ENCODE measurements around the gene GIGYF2. TPM values are rescaled to one million over a fixed set of nuclear protein-coding genes. Genes with fewer than 3 reads are reported as not detected.

Gene GIGYF2
- total and polyA plus RNA-seq, 2 donors, result 19.1 to 35.8 TPM

- Histone ChIP-seq H3K9me3 (ENCODE audit: control insufficient read depth in 2 of 2, insufficient read depth in 1 of 2, low read length in 1 of 2) (no peaks in the 10 kb centered on the region), H3K4me1 (ENCODE audit: control insufficient read depth in 2 of 2, insufficient read depth in 2 of 2, low read length in 2 of 2) (no peaks in the 10 kb centered on the region), H3K27me3 (ENCODE audit: control insufficient read depth in 2 of 2, insufficient read depth in 1 of 2, low read length in 1 of 2) (peaks cover 0 to 7% of the 10 kb centered on the region in 2 donors), H3K27ac (ENCODE audit: low read depth in 1 of 2, low read length in 1 of 2) (no peak overlapping the region), H3K36me3 (ENCODE audit: control insufficient read depth in 2 of 2, insufficient read depth in 2 of 2, low read length in 1 of 2) (no peaks in the 10 kb centered on the region), H3K4me3 (ENCODE audit: low read length in 2 of 2) (no peak overlapping the region)
- 82% methylated on average over 11 of the region's 11 CpGs for WGBS
- no peak for DNase-seq (ENCODE audit: low read depth in 6 of 9, low spot score in 9 of 9)
These were observed 194.5 kb downstream of the GIGYF2 start for GRCh38 chr2:232891621-232892071.

DNA sequence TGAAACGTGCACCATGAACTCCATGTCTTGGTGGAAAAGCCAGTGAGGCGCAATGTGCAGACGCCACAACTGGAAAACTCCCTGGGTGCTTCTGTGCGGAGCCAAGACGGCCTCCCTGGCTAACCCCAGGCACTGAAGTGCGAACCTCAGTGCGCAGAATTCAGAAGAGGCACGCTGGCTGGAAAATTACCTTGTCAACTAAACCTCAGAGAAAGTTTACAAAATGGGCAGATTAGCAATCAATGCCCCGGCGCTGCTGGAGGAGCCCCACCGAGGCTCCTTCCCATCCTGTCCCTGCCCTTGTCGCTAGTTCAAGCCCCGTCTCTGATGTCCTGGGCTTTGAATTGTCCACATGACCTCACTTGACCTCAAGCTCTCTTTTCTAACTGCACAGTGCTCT lies 195.1 kb downstream of the GIGYF2 start:
- Histone ChIP-seq H3K27me3 (ENCODE audit: control insufficient read depth in 2 of 2, insufficient read depth in 1 of 2, low read length in 1 of 2) (peaks cover 0 to 7% of the 10 kb centered on the region in 2 donors), H3K9me3 (ENCODE audit: control insufficient read depth in 2 of 2, insufficient read depth in 1 of 2, low read length in 1 of 2) (no peaks in the 10 kb centered on the region), H3K27ac (ENCODE audit: low read depth in 1 of 2, low read length in 1 of 2) (no peak overlapping the region), H3K36me3 (ENCODE audit: control insufficient read depth in 2 of 2, insufficient read depth in 2 of 2, low read length in 1 of 2) (no peaks in the 10 kb centered on the region), H3K4me3 (ENCODE audit: low read length in 2 of 2) (no peak overlapping the region), H3K4me1 (ENCODE audit: control insufficient read depth in 2 of 2, insufficient read depth in 2 of 2, low read length in 2 of 2) (no peaks in the 10 kb centered on the region)
- WGBS, result 96% methylated on average over 13 of the region's 13 CpGs
- DNase-seq (ENCODE audit: low read depth in 6 of 9, low spot score in 9 of 9), result no peak

DNA sequence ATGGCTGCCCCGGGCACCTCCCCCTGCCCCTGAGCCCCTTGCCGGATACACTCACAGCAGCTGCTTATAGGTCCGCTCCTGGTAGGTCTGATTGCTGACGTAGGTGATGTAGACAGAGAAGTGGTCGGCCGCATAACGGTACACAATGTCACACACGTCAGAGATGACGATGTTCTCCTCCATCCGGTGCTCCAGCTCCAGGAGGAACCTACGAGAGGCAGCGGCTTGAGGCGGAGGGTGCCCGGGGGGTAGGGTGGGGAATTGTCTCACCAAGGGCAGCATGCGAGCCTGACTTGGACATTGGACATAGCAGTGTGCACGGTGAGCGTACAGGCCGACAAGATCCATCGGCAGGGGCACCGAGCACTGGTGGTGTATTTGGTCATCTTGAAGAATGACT lies 195.7 kb downstream of the GIGYF2 start:
- Histone ChIP-seq H3K27me3 (ENCODE audit: control insufficient read depth in 2 of 2, insufficient read depth in 1 of 2, low read length in 1 of 2) (peaks cover 0 to 7% of the 10 kb centered on the region in 2 donors), H3K27ac (ENCODE audit: low read depth in 1 of 2, low read length in 1 of 2) (no peak overlapping the region), H3K4me1 (ENCODE audit: control insufficient read depth in 2 of 2, insufficient read depth in 2 of 2, low read length in 2 of 2) (no peaks in the 10 kb centered on the region), H3K36me3 (ENCODE audit: control insufficient read depth in 2 of 2, insufficient read depth in 2 of 2, low read length in 1 of 2) (no peaks in the 10 kb centered on the region), H3K4me3 (ENCODE audit: low read length in 2 of 2) (no peak overlapping the region), H3K9me3 (ENCODE audit: control insufficient read depth in 2 of 2, insufficient read depth in 1 of 2, low read length in 1 of 2) (no peaks in the 10 kb centered on the region)
- DNase-seq (ENCODE audit: low read depth in 6 of 9, low spot score in 9 of 9), result no peak
- 92% methylated on average over 20 of the region's 20 CpGs for WGBS

DNA sequence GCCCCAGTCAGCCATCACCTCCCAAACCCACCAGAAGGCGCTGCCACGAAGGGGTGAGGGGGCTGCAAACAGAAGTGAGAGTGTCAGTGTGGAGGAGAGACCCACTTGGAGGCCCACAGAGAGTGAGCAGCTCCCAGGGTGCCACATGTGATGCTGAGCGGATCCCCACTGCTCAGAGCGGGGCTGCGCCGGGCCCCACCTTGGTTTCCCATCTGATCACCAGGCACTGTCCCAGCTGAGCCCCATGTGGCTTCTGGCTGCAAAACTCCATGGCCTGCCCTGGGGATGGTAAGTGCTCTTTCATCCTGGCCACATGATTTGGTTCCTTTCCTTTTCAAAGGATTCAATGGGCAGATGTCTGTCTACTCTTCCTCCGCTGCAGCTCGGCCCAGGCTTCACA lies 196.7 kb downstream of the GIGYF2 start:
- no peak for DNase-seq (ENCODE audit: low read depth in 6 of 9, low spot score in 9 of 9)
- H3K27me3 ChIP-seq (ENCODE audit: control insufficient read depth in 2 of 2, insufficient read depth in 1 of 2, low read length in 1 of 2), result peaks cover 0 to 7% of the 10 kb centered on the region in 2 donors
- no peak overlapping the region for H3K4me3 ChIP-seq (ENCODE audit: low read length in 2 of 2)
- 97% methylated on average over 8 of the region's 8 CpGs for WGBS
- H3K27ac ChIP-seq (ENCODE audit: low read depth in 1 of 2, low read length in 1 of 2), result no peak overlapping the region
- no peaks in the 10 kb centered on the region for H3K36me3 ChIP-seq (ENCODE audit: control insufficient read depth in 2 of 2, insufficient read depth in 2 of 2, low read length in 1 of 2)
- H3K4me1 ChIP-seq (ENCODE audit: control insufficient read depth in 2 of 2, insufficient read depth in 2 of 2, low read length in 2 of 2), result no peaks in the 10 kb centered on the region
- H3K9me3 ChIP-seq (ENCODE audit: control insufficient read depth in 2 of 2, insufficient read depth in 1 of 2, low read length in 1 of 2), result no peaks in the 10 kb centered on the region

DNA sequence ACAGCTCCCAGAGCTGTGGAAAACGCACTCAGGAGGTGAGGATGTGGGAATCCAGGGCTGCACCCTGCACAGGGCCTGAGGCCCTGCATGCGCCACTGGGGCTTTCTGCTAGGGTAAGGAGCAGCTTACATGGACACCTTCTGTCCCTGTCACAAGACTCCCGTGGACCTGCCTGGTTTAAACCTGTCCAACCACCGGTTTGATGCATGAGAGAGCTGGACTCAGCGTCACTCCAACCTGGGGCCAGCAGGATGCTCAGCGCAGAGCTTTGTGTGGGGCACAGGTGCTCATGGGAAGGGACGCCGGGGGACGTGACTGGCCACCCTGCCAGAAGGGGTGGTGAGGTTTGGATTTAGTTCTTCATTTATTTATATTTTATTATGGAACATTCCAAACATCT lies 197.1 kb downstream of the GIGYF2 start:
- Histone ChIP-seq H3K27ac (ENCODE audit: low read depth in 1 of 2, low read length in 1 of 2) (no peak overlapping the region), H3K4me3 (ENCODE audit: low read length in 2 of 2) (no peak overlapping the region), H3K4me1 (ENCODE audit: control insufficient read depth in 2 of 2, insufficient read depth in 2 of 2, low read length in 2 of 2) (no peaks in the 10 kb centered on the region), H3K27me3 (ENCODE audit: control insufficient read depth in 2 of 2, insufficient read depth in 1 of 2, low read length in 1 of 2) (peaks cover 0 to 7% of the 10 kb centered on the region in 2 donors), H3K36me3 (ENCODE audit: control insufficient read depth in 2 of 2, insufficient read depth in 2 of 2, low read length in 1 of 2) (no peaks in the 10 kb centered on the region), H3K9me3 (ENCODE audit: control insufficient read depth in 2 of 2, insufficient read depth in 1 of 2, low read length in 1 of 2) (no peaks in the 10 kb centered on the region)
- DNase-seq (ENCODE audit: low read depth in 6 of 9, low spot score in 9 of 9), result no peak
- 96% methylated on average over 9 of the region's 9 CpGs for WGBS

- Histone ChIP-seq H3K27me3 (ENCODE audit: control insufficient read depth in 2 of 2, insufficient read depth in 1 of 2, low read length in 1 of 2) (peaks cover 0 to 7% of the 10 kb centered on the region in 2 donors), H3K4me1 (ENCODE audit: control insufficient read depth in 2 of 2, insufficient read depth in 2 of 2, low read length in 2 of 2) (no peaks in the 10 kb centered on the region), H3K36me3 (ENCODE audit: control insufficient read depth in 2 of 2, insufficient read depth in 2 of 2, low read length in 1 of 2) (no peaks in the 10 kb centered on the region), H3K4me3 (ENCODE audit: low read length in 2 of 2) (no peak overlapping the region), H3K27ac (ENCODE audit: low read depth in 1 of 2, low read length in 1 of 2) (no peak overlapping the region), H3K9me3 (ENCODE audit: control insufficient read depth in 2 of 2, insufficient read depth in 1 of 2, low read length in 1 of 2) (no peaks in the 10 kb centered on the region)
- 97% methylated on average over 19 of the region's 19 CpGs for WGBS
- no peak for DNase-seq (ENCODE audit: low read depth in 6 of 9, low spot score in 9 of 9)
These were observed 197.6 kb downstream of the GIGYF2 start for GRCh38 chr2:232894746-232895145.

DNA sequence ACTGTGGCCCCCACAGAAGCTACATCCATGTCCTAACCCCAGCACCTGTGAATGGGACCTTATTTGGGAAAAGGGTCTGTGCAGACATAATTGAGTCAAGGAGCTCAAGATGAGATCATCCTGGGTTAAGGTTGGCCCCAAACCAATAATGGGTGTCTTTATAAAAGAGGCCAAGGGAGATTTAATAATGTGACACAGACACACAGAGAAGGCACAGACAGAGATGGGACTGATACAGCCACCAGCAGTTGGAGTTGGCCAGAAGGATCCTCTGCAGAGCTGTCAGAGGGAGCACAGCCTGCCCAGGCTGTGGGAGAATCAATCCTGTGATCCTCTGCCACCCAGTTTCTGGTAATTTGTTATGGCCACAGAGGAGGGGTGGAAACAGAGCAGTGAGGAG lies 199.0 kb downstream of the GIGYF2 start:
- Histone ChIP-seq H3K4me3 (ENCODE audit: low read length in 2 of 2) (no peak overlapping the region), H3K27me3 (ENCODE audit: control insufficient read depth in 2 of 2, insufficient read depth in 1 of 2, low read length in 1 of 2) (peaks cover 0 to 9% of the 10 kb centered on the region in 2 donors), H3K9me3 (ENCODE audit: control insufficient read depth in 2 of 2, insufficient read depth in 1 of 2, low read length in 1 of 2) (no peaks in the 10 kb centered on the region), H3K36me3 (ENCODE audit: control insufficient read depth in 2 of 2, insufficient read depth in 2 of 2, low read length in 1 of 2) (no peaks in the 10 kb centered on the region), H3K27ac (ENCODE audit: low read depth in 1 of 2, low read length in 1 of 2) (no peak overlapping the region), H3K4me1 (ENCODE audit: control insufficient read depth in 2 of 2, insufficient read depth in 2 of 2, low read length in 2 of 2) (no peaks in the 10 kb centered on the region)
- DNase-seq (ENCODE audit: low read depth in 6 of 9, low spot score in 9 of 9), result no peak

DNA sequence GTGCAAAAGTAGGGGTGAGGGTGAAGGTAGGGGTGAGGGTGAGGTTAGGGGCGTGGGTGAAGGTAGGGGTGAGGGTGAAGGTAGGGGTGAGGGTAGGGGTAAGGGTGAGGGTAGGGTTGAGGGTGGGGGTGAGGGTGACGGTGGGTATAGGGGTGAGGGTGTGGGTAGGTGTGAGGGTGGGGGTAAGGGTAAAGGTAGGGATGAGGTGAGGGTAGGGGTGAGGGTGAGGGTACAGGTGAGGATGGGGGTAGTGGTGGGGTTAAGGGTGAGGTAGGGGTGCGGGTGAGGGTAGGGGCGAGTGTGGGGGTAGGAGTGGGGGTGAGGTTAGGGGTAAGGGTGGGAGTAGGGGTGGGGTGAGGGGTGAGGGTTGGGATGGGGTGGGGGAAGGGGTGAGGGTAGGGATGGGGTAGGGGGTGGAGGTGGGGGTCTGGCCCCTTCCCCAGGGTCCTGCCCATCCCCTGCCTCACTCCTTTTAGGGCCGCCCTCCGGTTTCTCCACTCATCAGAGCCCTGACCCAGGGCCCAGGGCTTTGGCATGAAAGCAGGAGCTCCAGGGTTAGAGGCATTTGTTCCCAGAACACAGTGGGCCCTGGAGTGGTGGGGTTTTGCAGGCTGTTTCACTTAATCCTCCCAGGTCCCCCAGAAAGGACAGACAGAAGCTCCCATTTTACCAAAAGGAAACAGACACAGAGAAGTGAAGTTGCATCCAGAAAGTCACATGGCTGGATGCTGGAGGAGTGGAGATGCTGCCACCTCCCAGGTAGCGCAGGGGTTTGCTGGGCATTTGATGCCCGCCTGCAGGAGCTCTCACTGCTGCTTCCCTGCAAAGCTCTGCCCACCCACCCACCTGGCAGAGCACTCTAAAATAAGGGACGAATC lies 199.8 kb downstream of the GIGYF2 start:
- WGBS, result 97% methylated on average over 9 of the region's 9 CpGs
- no peak overlapping the region for H3K27ac ChIP-seq (ENCODE audit: low read depth in 1 of 2, low read length in 1 of 2)
- H3K36me3 ChIP-seq (ENCODE audit: control insufficient read depth in 2 of 2, insufficient read depth in 2 of 2, low read length in 1 of 2), result no peaks in the 10 kb centered on the region
- H3K4me3 ChIP-seq (ENCODE audit: low read length in 2 of 2), result no peak overlapping the region
- no peak for DNase-seq (ENCODE audit: low read depth in 6 of 9, low spot score in 9 of 9)
- no peaks in the 10 kb centered on the region for H3K4me1 ChIP-seq (ENCODE audit: control insufficient read depth in 2 of 2, insufficient read depth in 2 of 2, low read length in 2 of 2)
- H3K27me3 ChIP-seq (ENCODE audit: control insufficient read depth in 2 of 2, insufficient read depth in 1 of 2, low read length in 1 of 2), result peaks cover 0 to 14% of the 10 kb centered on the region in 2 donors
- no peaks in the 10 kb centered on the region for H3K9me3 ChIP-seq (ENCODE audit: control insufficient read depth in 2 of 2, insufficient read depth in 1 of 2, low read length in 1 of 2)

- Histone ChIP-seq H3K9me3 (ENCODE audit: control insufficient read depth in 2 of 2, insufficient read depth in 1 of 2, low read length in 1 of 2) (no peaks in the 10 kb centered on the region), H3K4me3 (ENCODE audit: low read length in 2 of 2) (no peak overlapping the region), H3K36me3 (ENCODE audit: control insufficient read depth in 2 of 2, insufficient read depth in 2 of 2, low read length in 1 of 2) (no peaks in the 10 kb centered on the region), H3K27ac (ENCODE audit: low read depth in 1 of 2, low read length in 1 of 2) (no peak overlapping the region), H3K4me1 (ENCODE audit: control insufficient read depth in 2 of 2, insufficient read depth in 2 of 2, low read length in 2 of 2) (no peaks in the 10 kb centered on the region), H3K27me3 (ENCODE audit: control insufficient read depth in 2 of 2, insufficient read depth in 1 of 2, low read length in 1 of 2) (peaks cover 0 to 17% of the 10 kb centered on the region in 2 donors)
- DNase-seq (ENCODE audit: low read depth in 6 of 9, low spot score in 9 of 9), result no peak
- WGBS, result 96% methylated on average over 24 of the region's 24 CpGs
These were observed 200.7 kb downstream of the GIGYF2 start for GRCh38 chr2:232897598-232898408.

Data from thymus (tissue), 11 donors.